GM18870 (cell line): ENCODE results near the gene ITSN1.

Experiments used
- ATAC-seq: cut with Tn5 transposase; IDR thresholded peaks from one replicate; pipeline ENCODE4 v1.9.1; 2021; ENCODE audit warnings: moderate library complexity; ENCODE audit not compliant: unreplicated experiment

Gene ITSN1

GRCh38 chr21:33801424-33802405 is 159.4 kb downstream of the ITSN1 start:
- ATAC-seq: no peak

- ATAC-seq: no peak
These were observed 160.2 kb downstream of the ITSN1 start for GRCh38 chr21:33802481-33802880.

- ATAC-seq: no peak
These were observed 166.5 kb downstream of the ITSN1 start for GRCh38 chr21:33808715-33809367.

GRCh38 chr21:33810766-33811165 is 168.5 kb downstream of the ITSN1 start:
- ATAC-seq: no peak

GRCh38 chr21:33811167-33812010 is 169.1 kb downstream of the ITSN1 start:
- no peak for ATAC-seq

- ATAC-seq: no peak
These were observed 171.6 kb downstream of the ITSN1 start for GRCh38 chr21:33813832-33814365.

- no peak for ATAC-seq
These were observed 172.9 kb downstream of the ITSN1 start for GRCh38 chr21:33815143-33815707.

GRCh38 chr21:33816174-33816573 is 173.9 kb downstream of the ITSN1 start:
- no peak for ATAC-seq

- ATAC-seq: no peak
These were observed 174.8 kb downstream of the ITSN1 start for GRCh38 chr21:33817138-33817537.

- no peak for ATAC-seq
These were observed 175.6 kb downstream of the ITSN1 start for GRCh38 chr21:33817663-33818451.

- ATAC-seq: no peak
These were observed 178.0 kb downstream of the ITSN1 start for GRCh38 chr21:33820230-33820770.

GRCh38 chr21:33820798-33821197 is 178.5 kb downstream of the ITSN1 start:
- ATAC-seq: no peak

GRCh38 chr21:33821503-33822322 is 179.4 kb downstream of the ITSN1 start:
- ATAC-seq: no peak

GRCh38 chr21:33824156-33824941 is 182.0 kb downstream of the ITSN1 start:
- ATAC-seq: no peak

- ATAC-seq: no peak
These were observed 183.1 kb downstream of the ITSN1 start for GRCh38 chr21:33825419-33825818.

- no peak for ATAC-seq
These were observed 183.6 kb downstream of the ITSN1 start for GRCh38 chr21:33825915-33826314.

- no peak for ATAC-seq
These were observed 185.8 kb downstream of the ITSN1 start for GRCh38 chr21:33828083-33828482.

GRCh38 chr21:33828577-33828976 is 186.3 kb downstream of the ITSN1 start:
- no peak for ATAC-seq
